IPS DF 19.7 (cell line): Measurements from ENCODE around the gene CCDC148.

ENCODE experiments used
- DNase-seq: peaks from one replicate; pipeline ENCODE4 v3.0.0-alpha.2; 2013; ENCODE audit warnings: low read depth, low spot score

CCDC148 gene

DNA sequence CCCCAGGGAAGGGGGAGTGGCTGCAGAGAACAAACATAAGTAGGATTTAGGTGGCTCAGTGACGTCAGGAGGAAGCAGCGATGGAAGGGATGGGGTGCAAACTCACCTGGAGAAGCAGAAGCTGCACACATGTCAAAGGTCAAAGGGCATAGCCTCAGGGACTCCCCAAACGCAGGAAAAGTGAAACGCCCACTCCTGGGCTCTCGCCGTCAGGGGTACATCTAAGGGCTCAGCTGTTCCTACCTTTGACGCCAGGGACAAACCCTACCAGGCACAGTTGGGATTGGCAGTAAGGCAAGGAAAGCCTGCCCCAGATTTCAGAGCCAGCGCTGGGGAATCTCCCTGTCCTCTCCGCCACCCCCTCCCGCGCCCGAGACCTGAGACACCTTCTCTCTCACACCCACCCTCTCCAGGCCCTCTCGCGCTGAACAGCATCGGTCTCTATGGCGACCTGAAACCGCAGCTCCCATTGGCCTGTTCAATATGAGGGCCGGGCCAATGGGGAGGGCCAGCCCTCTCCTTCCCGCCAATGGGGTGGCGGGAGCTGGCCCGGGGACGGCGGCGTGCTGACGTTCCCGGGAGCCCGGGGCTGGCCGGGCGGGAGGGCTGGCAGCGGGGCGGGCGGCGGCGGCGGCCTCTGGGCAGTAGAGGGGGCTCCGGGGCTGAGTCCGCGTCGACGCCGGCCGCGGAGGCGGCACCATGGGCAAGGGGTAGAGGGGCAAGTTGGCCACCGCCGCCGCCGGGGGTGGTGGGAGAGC lies at the start of gene CCDC148, which contains the start of gene PKP4:
TSS of gene CCDC148 (minus strand) at position 445 of the 758 bp plus-strand sequence. CDS start at position 131, 314 bp downstream.
TSS of gene PKP4 (plus strand) at position 644 of the 758 bp plus-strand sequence. CDS start 76,233 bp downstream, outside the sequence.
- DNase-seq, result peak; percentile 80

- no peak for DNase-seq
Measured at GRCh38 chr2:158505448-158505934, 48.9 kb upstream of the CCDC148 start.

DNA sequence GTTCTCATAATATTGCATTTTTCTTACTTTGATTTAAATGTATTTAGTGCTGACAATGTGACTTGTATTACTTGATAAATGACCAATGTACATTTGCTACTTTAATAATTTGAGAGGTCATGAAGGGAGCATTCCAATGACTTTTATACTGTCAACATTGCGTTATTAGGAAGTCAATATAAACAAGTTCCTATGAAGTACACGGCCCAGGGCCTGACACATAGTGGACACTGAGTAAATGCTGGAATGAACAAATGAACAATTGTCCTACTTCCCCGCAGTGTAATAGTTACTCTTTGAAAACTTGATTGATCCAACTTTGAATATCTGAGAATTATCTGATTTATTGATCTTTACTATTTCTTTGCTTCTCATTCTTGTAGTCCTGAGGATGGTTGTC lies 47.5 kb upstream of the CCDC148 start:
- DNase-seq, result no peak

DNA sequence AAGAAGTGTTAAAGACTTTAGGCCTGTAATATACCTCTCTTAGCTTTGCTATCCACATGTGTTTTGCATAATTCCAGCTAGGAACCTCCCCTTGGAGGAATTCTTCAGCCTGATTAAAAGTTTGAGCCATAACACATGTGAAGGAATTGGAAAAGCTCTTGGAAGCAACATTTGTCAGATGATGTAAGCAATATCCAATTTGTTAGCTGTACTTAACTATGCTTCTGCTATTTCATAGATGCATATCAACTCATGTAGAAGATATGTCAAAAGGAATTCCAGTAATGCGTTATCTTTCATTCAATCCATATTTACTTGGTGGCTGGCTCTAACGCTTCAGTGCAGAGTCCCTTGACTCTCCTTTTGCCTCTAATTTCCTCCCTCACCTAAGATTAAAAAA lies 46.4 kb upstream of the CCDC148 start:
- no peak for DNase-seq

- no peak for DNase-seq
Measured at GRCh38 chr2:158501301-158501700, 44.7 kb upstream of the CCDC148 start.

DNA sequence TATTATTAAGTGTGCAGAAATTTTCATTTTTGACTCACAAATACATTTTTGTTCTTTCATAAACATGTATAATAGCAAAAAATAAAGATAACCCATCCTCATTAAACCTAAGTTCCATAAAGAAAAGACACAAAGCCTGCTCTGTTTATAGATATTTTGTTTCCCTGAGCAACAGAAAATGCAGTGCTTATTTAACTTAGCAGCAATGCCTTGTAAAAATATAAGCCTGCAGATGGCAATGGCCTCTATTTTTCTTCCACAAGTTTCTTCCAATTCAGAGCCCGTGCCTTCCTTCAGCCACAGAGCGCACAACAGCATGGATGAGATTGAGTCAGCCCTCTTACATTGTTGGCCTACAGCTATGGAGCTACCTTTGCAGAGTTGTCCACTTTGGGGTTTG lies 43.8 kb upstream of the CCDC148 start:
- no peak for DNase-seq

DNA sequence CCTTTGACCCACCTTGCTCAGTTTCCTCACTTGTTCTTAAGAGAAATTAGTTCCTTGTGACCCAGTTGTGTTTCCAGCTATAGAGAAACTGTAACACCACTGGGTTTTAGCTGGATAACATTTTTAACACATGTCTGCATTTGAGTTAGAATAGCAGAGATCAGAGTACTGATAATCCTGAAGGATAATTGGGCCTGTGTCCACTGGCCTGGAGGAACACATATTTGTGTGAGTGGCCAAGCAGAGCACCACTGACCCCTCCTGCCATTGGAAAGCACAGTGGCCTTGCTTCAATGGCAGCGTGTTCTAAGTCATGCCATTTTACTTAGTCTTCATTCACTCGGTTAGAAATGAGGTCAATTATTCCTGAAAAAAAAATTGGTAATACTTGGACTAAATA lies 42.8 kb upstream of the CCDC148 start:
- no peak for DNase-seq

DNA sequence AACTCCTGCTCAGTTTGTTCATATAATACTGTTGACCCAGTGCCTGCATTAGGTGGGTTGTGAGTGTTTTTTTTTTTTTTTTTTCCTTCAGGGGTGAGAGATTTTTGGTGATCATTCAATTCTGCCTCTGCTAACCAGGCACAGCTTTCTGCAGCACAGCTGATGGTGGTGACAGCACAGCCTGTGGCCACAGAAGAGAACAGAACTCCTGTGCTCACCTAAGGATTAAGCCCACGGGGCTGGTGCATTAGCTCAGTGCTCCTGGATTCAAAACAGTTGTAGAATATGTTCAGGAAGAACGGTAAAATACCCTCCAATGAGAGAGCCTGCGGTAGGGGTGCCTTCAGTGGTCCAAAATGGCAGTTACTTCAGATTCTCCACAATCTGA lies 42.2 kb upstream of the CCDC148 start:
- DNase-seq, result no peak

- DNase-seq, result no peak
Measured at GRCh38 chr2:158498043-158498748, 41.6 kb upstream of the CCDC148 start.

DNA sequence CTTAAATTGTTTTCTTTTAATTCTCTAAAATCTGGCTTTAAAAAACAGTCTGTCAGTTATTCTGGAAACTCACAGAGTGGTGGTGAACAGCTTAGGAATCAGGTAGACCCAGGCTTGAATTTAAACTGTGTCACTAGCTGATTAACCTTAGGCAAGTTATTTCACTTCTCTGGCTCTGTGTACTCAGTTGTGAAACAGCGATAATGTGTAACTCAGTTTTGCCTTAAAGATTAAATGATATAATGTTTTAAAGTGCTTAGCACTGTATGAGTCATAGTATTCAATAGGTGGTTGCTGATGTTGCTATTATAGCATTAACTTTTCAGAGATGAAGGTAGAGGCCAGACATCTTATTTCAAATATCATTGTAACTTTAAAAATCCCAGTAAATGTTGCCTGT lies 40.9 kb upstream of the CCDC148 start:
- no peak for DNase-seq

DNA sequence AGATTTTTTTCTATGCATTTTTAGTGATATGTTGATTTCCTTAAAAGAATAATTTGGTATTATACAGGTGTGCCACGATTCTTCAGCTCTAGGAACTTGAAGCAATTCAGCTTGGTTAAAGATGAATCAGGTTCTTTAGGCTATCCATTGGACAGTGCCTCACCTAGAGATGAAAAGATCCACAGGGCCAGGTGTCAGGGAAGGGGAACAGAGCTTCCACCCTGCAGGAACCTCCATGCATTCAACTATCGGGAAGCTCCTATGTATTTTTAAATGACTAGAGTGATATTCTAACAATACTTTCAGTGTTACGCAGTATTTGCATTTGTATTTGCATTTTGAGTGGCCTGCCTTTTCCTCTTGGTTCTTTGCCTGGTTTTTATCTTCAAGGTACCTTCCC lies 40.4 kb upstream of the CCDC148 start:
- DNase-seq, result no peak

DNA sequence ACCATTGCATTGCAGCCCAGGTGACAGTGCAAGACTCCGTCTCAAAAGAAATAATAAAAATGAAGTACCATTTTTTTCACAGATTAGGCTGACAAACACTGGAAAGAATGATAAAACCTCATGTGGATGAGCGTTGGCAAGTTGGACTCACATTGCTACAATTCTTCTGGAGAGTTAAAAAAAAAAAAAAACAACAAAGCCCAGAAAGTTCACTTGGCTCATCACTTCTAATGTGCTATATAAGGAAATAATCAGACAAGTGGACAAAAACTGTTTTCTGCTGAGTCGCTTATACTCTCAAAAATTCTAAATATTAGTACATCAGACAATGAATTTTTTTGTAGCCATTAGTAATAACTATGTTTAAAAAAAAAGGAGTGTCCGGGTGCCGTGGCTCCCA lies 38.6 kb upstream of the CCDC148 start:
- no peak for DNase-seq

- no peak for DNase-seq
Measured at GRCh38 chr2:158493458-158493857, 36.9 kb upstream of the CCDC148 start.

DNA sequence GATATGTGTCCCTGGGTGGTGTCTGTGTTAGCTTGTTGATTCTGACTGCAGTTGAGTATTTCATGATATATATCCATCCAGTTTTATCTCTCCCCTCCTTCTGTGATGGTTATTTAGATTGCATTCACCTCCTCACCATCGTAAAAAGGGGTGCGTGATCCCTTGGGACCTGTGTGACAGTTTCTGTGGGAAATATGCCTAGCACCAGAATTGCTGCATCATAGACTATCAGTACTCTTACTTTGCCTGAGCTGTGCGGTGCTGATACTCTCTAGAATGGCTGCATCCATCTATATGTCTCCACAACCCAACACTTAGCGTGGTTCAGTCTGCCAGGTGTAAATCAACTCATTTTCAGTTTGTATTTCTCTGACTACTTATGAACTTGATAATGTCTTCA lies 34.5 kb upstream of the CCDC148 start:
- DNase-seq, result no peak

GRCh38 chr2:158489366-158490112 lies 33.0 kb upstream of the CCDC148 start:
- no peak for DNase-seq

GRCh38 chr2:158488442-158489216 lies 32.1 kb upstream of the CCDC148 start:
- no peak for DNase-seq

DNA sequence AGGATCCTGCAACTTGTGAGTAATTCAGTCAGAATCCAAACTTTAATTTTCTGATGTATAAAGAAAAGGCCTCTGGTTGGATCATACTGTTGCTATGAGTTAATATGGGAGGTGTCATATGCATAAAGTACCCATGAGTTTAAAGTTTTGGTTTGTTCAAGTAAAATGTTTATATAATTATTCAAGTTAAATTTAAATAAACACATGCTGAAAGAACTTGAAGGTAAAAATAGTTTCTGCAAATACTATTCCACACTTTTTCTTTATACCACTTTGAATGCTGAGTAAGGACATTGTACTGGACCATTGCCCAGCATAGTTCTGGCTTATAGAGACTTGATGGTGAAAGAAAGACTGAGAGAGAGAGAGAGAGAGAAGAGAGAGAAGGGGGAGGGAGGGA lies 30.9 kb upstream of the CCDC148 start:
- no peak for DNase-seq

DNA sequence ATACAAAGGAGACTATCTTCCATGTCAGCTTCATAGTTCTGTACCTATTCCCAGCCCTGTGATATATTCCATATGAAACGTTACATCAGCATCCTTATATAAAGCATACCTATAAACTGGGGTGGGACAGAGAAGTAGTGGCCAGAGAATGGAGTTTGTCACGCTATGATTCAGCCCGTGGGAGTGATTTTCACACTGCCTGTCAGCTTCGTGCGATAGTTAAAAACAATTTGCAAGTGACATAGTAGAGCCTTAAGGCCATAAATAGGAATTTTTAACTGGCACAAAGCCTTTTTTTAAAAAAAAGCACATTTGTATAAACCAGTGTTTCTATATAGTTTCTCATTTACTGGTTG lies 30.4 kb upstream of the CCDC148 start:
- DNase-seq, result no peak

DNA sequence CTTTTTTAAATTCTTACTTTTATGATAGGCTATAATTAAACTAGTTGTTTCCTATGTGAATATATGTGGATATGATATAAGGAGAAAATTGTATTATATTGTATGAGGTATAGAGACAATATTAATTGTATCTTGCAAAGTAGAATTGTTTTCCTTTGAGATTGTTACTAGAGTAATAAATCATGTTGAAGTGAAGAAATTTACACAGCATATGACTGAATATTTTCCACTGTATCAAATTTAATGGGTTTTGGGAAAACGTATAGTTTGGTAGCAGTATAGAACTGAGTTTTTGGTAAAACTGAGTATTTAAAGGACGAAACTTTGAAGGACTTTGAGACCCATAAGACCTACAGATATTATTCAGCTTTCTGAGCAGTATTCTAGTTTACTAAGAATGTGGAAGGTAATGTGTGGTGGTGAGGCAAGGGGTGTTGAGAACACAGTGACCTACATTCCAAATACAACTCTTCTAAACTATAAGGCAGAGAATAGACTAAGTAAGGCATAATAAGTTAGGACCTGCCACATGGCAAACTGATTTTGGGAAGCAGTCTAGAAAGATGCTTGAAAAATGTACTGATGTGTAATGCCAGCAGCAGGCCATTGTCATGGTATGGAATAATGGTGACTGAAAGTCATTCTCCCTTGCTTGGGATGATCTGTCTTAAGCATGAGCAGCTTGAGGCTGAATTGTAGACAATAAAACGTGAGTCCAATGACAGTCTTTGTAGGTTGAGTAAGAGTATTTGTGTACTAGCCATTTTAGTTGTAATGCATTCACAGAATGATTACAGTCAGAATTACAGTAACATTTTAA lies 29.8 kb upstream of the CCDC148 start:
- no peak for DNase-seq

DNA sequence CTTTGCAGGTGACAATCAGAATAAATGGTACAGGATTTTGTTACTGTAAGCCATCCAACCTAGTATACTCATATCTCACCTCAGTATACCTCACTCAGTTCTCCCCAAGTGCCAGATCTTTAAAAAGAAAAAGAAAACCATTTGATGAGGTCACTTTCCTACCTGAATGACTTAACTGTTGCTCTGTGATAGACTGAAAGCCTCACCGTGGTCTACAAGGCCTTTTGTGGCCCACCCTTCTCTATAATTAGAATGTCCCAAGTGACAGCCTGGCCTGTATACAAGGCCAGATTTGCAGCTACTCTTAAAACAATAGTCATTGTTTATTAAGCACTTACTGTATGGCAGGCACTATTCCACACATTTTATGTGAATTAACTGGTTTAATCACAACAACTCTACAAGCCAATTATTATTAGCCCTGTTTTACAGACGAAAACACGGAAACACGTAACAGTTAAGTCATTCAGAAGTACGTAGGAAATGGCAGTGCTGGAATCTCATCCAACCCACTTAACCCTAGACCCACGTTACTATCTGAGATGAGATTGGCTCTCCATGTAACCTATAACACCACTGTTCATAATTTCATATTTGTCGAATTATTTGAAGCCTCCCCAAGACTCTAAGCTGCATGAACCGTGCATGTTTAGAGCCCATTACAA lies 28.5 kb upstream of the CCDC148 start:
- DNase-seq, result no peak
